ENCODE data around the gene SORBS1.

The SORBS1 gene

DNA sequence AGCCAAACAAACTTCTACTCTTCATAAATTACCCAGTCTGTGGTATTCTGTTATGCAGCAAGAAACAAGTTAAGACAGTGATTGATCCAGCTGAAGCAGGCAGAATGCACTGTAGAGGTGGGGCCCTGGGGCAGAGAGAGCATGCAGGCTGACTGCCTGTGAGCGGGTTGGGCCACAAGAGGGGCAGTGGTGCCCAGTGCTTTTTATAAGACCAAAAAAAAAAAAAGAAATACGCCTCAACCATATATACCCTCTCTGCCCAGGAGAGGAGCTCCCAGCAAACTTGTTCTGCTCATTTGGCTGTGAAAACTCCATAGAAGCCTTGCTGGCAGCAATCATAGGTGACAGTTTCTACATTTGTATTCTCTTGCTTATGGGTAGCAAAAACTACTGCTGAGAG is 104.7 kb downstream of the SORBS1 start:
- no peak overlapping the region for H3K27ac ChIP-seq (ENCODE audit: insufficient read depth, low read depth, low read length, poor library complexity, severe bottlenecking)
- WGBS, 2 experiments, result 80 to 86% methylated on average over 1 of the region's 2 CpGs
- no peaks in the 10 kb centered on the region for H3K27me3 ChIP-seq (ENCODE audit: control insufficient read depth, insufficient read depth, low read length, poor library complexity, severe bottlenecking)
- no peak overlapping the region for H3K4me3 ChIP-seq (ENCODE audit: insufficient read depth, low read depth, low read length)
- H3K9me3 ChIP-seq (ENCODE audit: control insufficient read depth, low read length), result no peaks in the 10 kb centered on the region
- no peaks in the 10 kb centered on the region for H3K36me3 ChIP-seq (ENCODE audit: control insufficient read depth, insufficient read depth, low read length)
- peaks cover 9% of the 10 kb centered on the region for H3K4me1 ChIP-seq (ENCODE audit: control insufficient read depth, insufficient read depth, low read length)

DNA sequence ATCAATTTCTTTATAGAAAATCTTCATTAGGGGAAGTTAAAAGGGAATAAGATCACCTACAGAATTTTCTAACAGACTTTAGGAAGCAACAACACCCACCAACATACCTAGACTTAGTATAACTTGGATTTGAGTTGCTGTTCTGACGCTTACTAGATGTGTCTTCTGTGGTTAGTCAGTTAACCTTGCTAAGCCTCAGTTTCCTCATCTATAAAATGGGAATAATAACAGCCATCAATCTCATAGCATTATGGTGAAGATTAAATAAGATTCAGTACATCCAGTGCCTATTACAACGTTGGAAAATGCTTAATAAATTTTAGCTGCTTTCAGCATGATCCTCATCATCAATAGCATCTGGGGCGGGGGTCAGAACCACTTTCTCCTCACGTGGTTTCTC is 106.2 kb downstream of the SORBS1 start:
- Histone ChIP-seq H3K9me3 (ENCODE audit: control insufficient read depth, low read length) (no peaks in the 10 kb centered on the region), H3K27ac (ENCODE audit: insufficient read depth, low read depth, low read length, poor library complexity, severe bottlenecking) (no peak overlapping the region), H3K27me3 (ENCODE audit: control insufficient read depth, insufficient read depth, low read length, poor library complexity, severe bottlenecking) (no peaks in the 10 kb centered on the region), H3K4me3 (ENCODE audit: insufficient read depth, low read depth, low read length) (no peak overlapping the region), H3K36me3 (ENCODE audit: control insufficient read depth, insufficient read depth, low read length) (no peaks in the 10 kb centered on the region), H3K4me1 (ENCODE audit: control insufficient read depth, insufficient read depth, low read length) (peaks cover 9% of the 10 kb centered on the region)
- 92 to 93% methylated on average over 3 to 4 of the region's 4 CpGs for WGBS, 2 experiments

- Histone ChIP-seq H3K36me3 (ENCODE audit: control insufficient read depth, insufficient read depth, low read length) (no peaks in the 10 kb centered on the region), H3K27ac (ENCODE audit: insufficient read depth, low read depth, low read length, poor library complexity, severe bottlenecking) (no peak overlapping the region)
- whole genome bisulfite sequencing, 2 experiments, result 89 to 96% methylated on average over 3 of the region's 3 CpGs
These were observed 106.8 kb downstream of the SORBS1 start for GRCh38 chr10:95454356-95454755.

DNA sequence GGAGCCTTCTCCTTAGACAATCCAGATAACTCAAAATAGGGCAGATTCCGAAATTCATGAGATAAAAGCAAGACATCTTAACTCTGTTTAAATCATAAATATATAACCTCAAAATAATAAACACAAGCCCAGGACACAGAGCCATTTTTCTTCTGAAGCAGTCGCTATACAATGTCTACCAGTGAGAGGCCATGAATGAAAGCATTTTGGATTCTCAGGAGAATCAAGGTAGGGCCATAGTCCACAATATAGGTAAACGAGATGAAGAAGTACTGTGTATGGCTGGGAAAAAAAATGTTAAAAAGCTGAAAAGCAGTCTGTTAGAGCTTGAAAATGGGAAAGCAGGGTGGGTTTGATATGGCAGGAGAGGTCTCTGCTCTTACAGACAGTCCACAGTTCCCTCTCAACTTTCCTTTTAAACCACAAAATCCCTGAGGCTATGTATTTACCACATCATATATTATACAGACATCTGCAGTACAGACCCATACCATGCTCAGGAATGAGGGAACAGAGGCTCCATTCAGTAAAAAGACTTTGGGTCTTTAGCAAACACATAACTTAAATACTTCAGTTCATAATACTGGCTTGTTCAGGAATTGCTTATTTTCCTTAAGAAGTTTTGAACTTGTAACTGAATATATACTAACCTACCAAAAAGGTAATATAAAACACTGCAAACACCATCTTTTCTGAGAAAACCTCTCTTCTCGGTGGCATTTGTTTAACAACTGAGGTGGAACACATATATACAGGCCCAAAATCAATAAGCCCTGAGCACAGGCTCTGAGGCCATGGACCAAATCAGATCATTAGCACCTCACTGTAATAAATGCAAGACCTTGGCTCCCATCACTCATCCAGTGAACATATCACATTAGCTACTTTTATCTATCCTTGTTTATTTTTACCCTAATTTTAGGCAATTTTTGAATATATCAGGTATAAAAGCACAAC is 109.3 kb downstream of the SORBS1 start:
- 83% methylated on average over 4 of the region's 4 CpGs for WGBS, 2 experiments
- Histone ChIP-seq H3K27me3 (ENCODE audit: control insufficient read depth, insufficient read depth, low read length, poor library complexity, severe bottlenecking) (no peaks in the 10 kb centered on the region), H3K36me3 (ENCODE audit: control insufficient read depth, insufficient read depth, low read length) (no peaks in the 10 kb centered on the region), H3K4me3 (ENCODE audit: insufficient read depth, low read depth, low read length) (no peak overlapping the region), H3K4me1 (ENCODE audit: control insufficient read depth, insufficient read depth, low read length) (peaks cover 7% of the 10 kb centered on the region), H3K27ac (ENCODE audit: insufficient read depth, low read depth, low read length, poor library complexity, severe bottlenecking) (no peak overlapping the region), H3K9me3 (ENCODE audit: control insufficient read depth, low read length) (no peaks in the 10 kb centered on the region)

More at GRCh38 chr10:95454356-95454755, 106.8 kb downstream of the SORBS1 start:
- Histone ChIP-seq H3K27me3 (ENCODE audit: control insufficient read depth, insufficient read depth, low read length, poor library complexity, severe bottlenecking) (no peaks in the 10 kb centered on the region), H3K9me3 (ENCODE audit: control insufficient read depth, low read length) (no peaks in the 10 kb centered on the region), H3K4me1 (ENCODE audit: control insufficient read depth, insufficient read depth, low read length) (peaks cover 3% of the 10 kb centered on the region), H3K4me3 (ENCODE audit: insufficient read depth, low read depth, low read length) (no peak overlapping the region)

DNA sequence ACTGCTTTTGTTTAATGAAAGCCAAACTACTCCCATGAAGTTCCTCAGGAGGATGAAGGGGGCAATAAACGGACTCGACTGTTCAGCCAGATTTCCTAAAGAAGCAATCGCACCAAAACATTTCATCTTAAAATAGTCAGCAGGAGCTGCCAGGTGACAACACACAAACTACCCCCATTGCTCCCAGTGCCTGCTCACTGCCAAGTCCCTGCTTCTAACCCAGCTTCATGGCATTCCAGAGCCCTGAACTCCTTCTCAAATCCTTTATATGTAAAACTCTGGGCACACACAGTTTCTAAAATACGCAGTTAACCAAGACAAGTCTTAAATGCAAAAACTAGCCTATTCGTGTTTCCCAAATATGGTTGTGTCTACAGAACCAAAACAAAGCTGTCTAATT is 110.0 kb downstream of the SORBS1 start:
- H3K4me3 ChIP-seq (ENCODE audit: insufficient read depth, low read depth, low read length), result no peak overlapping the region
- no peaks in the 10 kb centered on the region for H3K9me3 ChIP-seq (ENCODE audit: control insufficient read depth, low read length)
- H3K27ac ChIP-seq (ENCODE audit: insufficient read depth, low read depth, low read length, poor library complexity, severe bottlenecking), result no peak overlapping the region
- H3K27me3 ChIP-seq (ENCODE audit: control insufficient read depth, insufficient read depth, low read length, poor library complexity, severe bottlenecking), result no peaks in the 10 kb centered on the region
- WGBS, 2 experiments, result 83 to 89% methylated on average over 5 of the region's 5 CpGs
- H3K4me1 ChIP-seq (ENCODE audit: control insufficient read depth, insufficient read depth, low read length), result peaks cover 7% of the 10 kb centered on the region
- H3K36me3 ChIP-seq (ENCODE audit: control insufficient read depth, insufficient read depth, low read length), result no peaks in the 10 kb centered on the region

- 94 to 98% methylated on average over 4 of the region's 4 CpGs for WGBS, 2 experiments
- no peak overlapping the region for H3K27ac ChIP-seq (ENCODE audit: insufficient read depth, low read depth, low read length, poor library complexity, severe bottlenecking)
These were observed 111.0 kb downstream of the SORBS1 start for GRCh38 chr10:95450188-95450587.

GRCh38 chr10:95447685-95448084 is 113.5 kb downstream of the SORBS1 start:
- no peaks in the 10 kb centered on the region for H3K36me3 ChIP-seq (ENCODE audit: control insufficient read depth, insufficient read depth, low read length)
- H3K9me3 ChIP-seq (ENCODE audit: control insufficient read depth, low read length), result no peaks in the 10 kb centered on the region
- no peak overlapping the region for H3K4me3 ChIP-seq (ENCODE audit: insufficient read depth, low read depth, low read length)
- peaks cover 7% of the 10 kb centered on the region for H3K4me1 ChIP-seq (ENCODE audit: control insufficient read depth, insufficient read depth, low read length)
- H3K27me3 ChIP-seq (ENCODE audit: control insufficient read depth, insufficient read depth, low read length, poor library complexity, severe bottlenecking), result no peaks in the 10 kb centered on the region
- H3K27ac ChIP-seq (ENCODE audit: insufficient read depth, low read depth, low read length, poor library complexity, severe bottlenecking), result no peak overlapping the region
- 92 to 94% methylated on average over 6 of the region's 6 CpGs for WGBS, 2 experiments

More at GRCh38 chr10:95450188-95450587, 111.0 kb downstream of the SORBS1 start:
- no peaks in the 10 kb centered on the region for H3K27me3 ChIP-seq (ENCODE audit: control insufficient read depth, insufficient read depth, low read length, poor library complexity, severe bottlenecking)
- H3K36me3 ChIP-seq (ENCODE audit: control insufficient read depth, insufficient read depth, low read length), result no peaks in the 10 kb centered on the region
- H3K4me3 ChIP-seq (ENCODE audit: insufficient read depth, low read depth, low read length), result no peak overlapping the region
- no peaks in the 10 kb centered on the region for H3K9me3 ChIP-seq (ENCODE audit: control insufficient read depth, low read length)
- H3K4me1 ChIP-seq (ENCODE audit: control insufficient read depth, insufficient read depth, low read length), result peaks cover 7% of the 10 kb centered on the region

- Histone ChIP-seq H3K9me3 (ENCODE audit: control insufficient read depth, low read length) (no peaks in the 10 kb centered on the region), H3K27me3 (ENCODE audit: control insufficient read depth, insufficient read depth, low read length, poor library complexity, severe bottlenecking) (no peaks in the 10 kb centered on the region), H3K27ac (ENCODE audit: insufficient read depth, low read depth, low read length, poor library complexity, severe bottlenecking) (no peak overlapping the region), H3K4me3 (ENCODE audit: insufficient read depth, low read depth, low read length) (no peak overlapping the region), H3K4me1 (ENCODE audit: control insufficient read depth, insufficient read depth, low read length) (peaks cover 7% of the 10 kb centered on the region), H3K36me3 (ENCODE audit: control insufficient read depth, insufficient read depth, low read length) (no peaks in the 10 kb centered on the region)
- 53 to 58% methylated on average over 6 of the region's 7 CpGs for WGBS, 2 experiments
These were observed 115.2 kb downstream of the SORBS1 start for GRCh38 chr10:95445837-95446486.

DNA sequence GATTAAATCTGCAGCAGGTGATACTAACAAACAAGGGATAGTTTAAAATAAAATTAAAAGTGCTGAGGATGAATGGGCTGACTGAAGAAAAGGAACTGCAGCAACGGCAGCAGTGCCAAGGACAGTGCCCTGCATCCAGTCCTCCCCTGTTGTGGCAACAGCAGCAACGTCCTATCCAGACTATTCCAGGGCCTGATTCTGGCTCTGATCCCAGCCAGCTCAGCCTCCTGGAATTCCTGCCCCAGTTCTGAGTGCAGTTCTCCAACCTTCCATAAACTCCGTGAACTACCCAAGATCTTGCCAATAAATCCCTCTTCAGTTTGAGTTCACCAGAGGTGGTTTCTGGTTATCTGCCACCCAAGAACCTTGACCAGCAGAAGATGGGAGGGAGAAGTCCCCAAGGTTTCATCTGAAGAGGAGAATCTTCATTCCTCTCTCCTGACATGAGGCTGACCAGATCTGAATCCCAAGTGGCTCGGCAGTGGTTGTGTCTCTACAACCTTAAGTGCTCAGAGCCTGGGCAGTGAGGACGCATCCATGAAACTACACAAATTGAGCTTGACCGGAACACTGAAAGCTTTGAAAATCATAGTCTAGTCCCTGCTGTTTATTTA is 115.8 kb downstream of the SORBS1 start:
- Histone ChIP-seq H3K4me3 (ENCODE audit: insufficient read depth, low read depth, low read length) (no peak overlapping the region), H3K27me3 (ENCODE audit: control insufficient read depth, insufficient read depth, low read length, poor library complexity, severe bottlenecking) (no peaks in the 10 kb centered on the region), H3K36me3 (ENCODE audit: control insufficient read depth, insufficient read depth, low read length) (no peaks in the 10 kb centered on the region), H3K4me1 (ENCODE audit: control insufficient read depth, insufficient read depth, low read length) (peaks cover 7% of the 10 kb centered on the region), H3K9me3 (ENCODE audit: control insufficient read depth, low read length) (no peaks in the 10 kb centered on the region), H3K27ac (ENCODE audit: insufficient read depth, low read depth, low read length, poor library complexity, severe bottlenecking) (no peak overlapping the region)
- 90% methylated on average over 6 of the region's 6 CpGs for WGBS, 2 experiments

- H3K9me3 ChIP-seq (ENCODE audit: control insufficient read depth, low read length), result no peaks in the 10 kb centered on the region
- peaks cover 7% of the 10 kb centered on the region for H3K4me1 ChIP-seq (ENCODE audit: control insufficient read depth, insufficient read depth, low read length)
- WGBS, 2 experiments, result 93% methylated on average over 5 of the region's 5 CpGs
- H3K27me3 ChIP-seq (ENCODE audit: control insufficient read depth, insufficient read depth, low read length, poor library complexity, severe bottlenecking), result no peaks in the 10 kb centered on the region
- no peaks in the 10 kb centered on the region for H3K36me3 ChIP-seq (ENCODE audit: control insufficient read depth, insufficient read depth, low read length)
- no peak overlapping the region for H3K4me3 ChIP-seq (ENCODE audit: insufficient read depth, low read depth, low read length)
- no peak overlapping the region for H3K27ac ChIP-seq (ENCODE audit: insufficient read depth, low read depth, low read length, poor library complexity, severe bottlenecking)
These were observed 116.4 kb downstream of the SORBS1 start for GRCh38 chr10:95444792-95445191.
